Sigmoid colon (tissue), 4 donors: ENCODE data around the gene ABCA1.
"Not testable (repeated sequence)": the region's sequence is repeated elsewhere in the genome, so short reads cannot be mapped to it uniquely, and the experiment has no call there.

ENCODE experiments used
- POLR2A ChIP-seq, 2 donors: fragments of 450-650 bp; IDR thresholded peaks; one replicate each; pipeline ENCODE4 v1.6.1; 2016; ENCODE audit warnings: antibody characterized with exemption in 2 of 2, mild to moderate bottlenecking in 2 of 2, moderate library complexity in 2 of 2
- POLR2AphosphoS5 ChIP-seq, 4 donors: sonication (generic); formaldehyde crosslinking; IDR thresholded peaks; one replicate each; pipeline ENCODE4 v1.6.1; 2017; ENCODE audit warnings: antibody characterized with exemption in 4 of 4
- TF ChIP-seq, protein P1 (sequence below), 4 experiments: fragments of 450-650 bp in 3 of 4; fragments of 200-600 bp in 1 of 4; IDR thresholded peaks; one replicate each; pipeline ENCODE4 v1.5.1; 2016 to 2019; ENCODE audit warnings: antibody characterized with exemption in 4 of 4, mild to moderate bottlenecking in 3 of 4, moderate library complexity in 2 of 4

DNA sequence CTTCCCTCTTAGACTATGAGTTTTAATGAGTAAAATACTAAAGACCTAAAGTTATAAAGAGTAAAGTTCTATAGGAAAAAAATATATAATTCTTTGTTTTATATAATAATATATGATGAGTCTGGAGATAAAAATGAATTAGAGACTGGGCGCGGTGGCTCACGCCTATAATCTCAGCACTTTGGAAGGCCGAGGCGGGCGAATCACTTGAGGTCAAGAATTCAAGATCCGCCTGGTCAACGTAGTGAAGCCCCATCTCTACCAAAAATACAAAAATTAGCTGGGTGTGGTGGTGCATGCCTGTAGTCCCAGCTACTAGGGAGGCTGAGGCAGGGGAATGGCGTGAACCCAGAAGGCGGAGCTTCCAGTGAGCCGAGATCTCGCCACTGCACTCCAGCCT lies 158.9 kb downstream of the ABCA1 start:
- TF ChIP-seq, protein P1, sequence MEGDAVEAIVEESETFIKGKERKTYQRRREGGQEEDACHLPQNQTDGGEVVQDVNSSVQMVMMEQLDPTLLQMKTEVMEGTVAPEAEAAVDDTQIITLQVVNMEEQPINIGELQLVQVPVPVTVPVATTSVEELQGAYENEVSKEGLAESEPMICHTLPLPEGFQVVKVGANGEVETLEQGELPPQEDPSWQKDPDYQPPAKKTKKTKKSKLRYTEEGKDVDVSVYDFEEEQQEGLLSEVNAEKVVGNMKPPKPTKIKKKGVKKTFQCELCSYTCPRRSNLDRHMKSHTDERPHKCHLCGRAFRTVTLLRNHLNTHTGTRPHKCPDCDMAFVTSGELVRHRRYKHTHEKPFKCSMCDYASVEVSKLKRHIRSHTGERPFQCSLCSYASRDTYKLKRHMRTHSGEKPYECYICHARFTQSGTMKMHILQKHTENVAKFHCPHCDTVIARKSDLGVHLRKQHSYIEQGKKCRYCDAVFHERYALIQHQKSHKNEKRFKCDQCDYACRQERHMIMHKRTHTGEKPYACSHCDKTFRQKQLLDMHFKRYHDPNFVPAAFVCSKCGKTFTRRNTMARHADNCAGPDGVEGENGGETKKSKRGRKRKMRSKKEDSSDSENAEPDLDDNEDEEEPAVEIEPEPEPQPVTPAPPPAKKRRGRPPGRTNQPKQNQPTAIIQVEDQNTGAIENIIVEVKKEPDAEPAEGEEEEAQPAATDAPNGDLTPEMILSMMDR (IDR thresholded peaks at IDR 0.05) = not testable (repeated sequence)
- TF ChIP-seq POLR2AphosphoS5, POLR2A (IDR thresholded peaks at IDR 0.05): not testable (repeated sequence)
